B cell (primary cell): Measurements from ENCODE around the gene HYOU1. TPM values are rescaled to one million over a fixed set of nuclear protein-coding genes. Genes with fewer than 3 reads are reported as not detected.

ENCODE experiments used
- ATAC-seq: fragments of 200-7000 bp; cut with Tn5 transposase; one replicate; pipeline ENCODE4 v1.10.0; 2021; ENCODE audit warnings: low read depth, mild to moderate bottlenecking, moderate number of reproducible peaks, moderate library complexity
- CTCF ChIA-PET: fragments of 350-600 bp; sonication (Branson Sonifier 250); formaldehyde crosslinking; loops from one replicate; lab custom pipeline; 2021; ENCODE audit warnings: antibody characterized with exemption, inconsistent platforms; lab: Charles Lee
- POLR2A ChIA-PET: fragments of 350-600 bp; sonication (Branson Sonifier 250); formaldehyde crosslinking; loops from one replicate; lab custom pipeline; 2021; ENCODE audit warnings: antibody characterized with exemption; lab: Charles Lee
- DNase-seq: peaks from one replicate; pipeline ENCODE4 v3.0.0; 2013
- H2AFZ ChIP-seq: 2 replicates; pipeline ENCODE4 v1.6.1; 2012; ENCODE audit warnings: mild to moderate bottlenecking, low read depth, low read length; ENCODE audit not compliant: insufficient read depth, poor library complexity, severe bottlenecking
- H3K27ac ChIP-seq, 2 donors: 1 replicate in 1 of 2; 2 replicates in 1 of 2; pipeline ENCODE4 v1.5.1; 2012 to 2013; ENCODE audit warnings: low read length in 2 of 2, mild to moderate bottlenecking in 2 of 2, moderate library complexity in 1 of 2
- H3K27me3 ChIP-seq, 4 experiments: fragments of 200-600 bp in 1 of 4; sonication (generic) in 1 of 4; replicated peaks in 1 of 4; 1 replicate in 2 of 4; 2 replicates in 2 of 4; pipeline versions ENCODE4 v1.6.1 to v1.7.0; 2013 to 2016; ENCODE audit warnings: low read length in 3 of 4, mild to moderate bottlenecking in 2 of 4, mixed read lengths in 1 of 4, moderate library complexity in 1 of 4; ENCODE audit not compliant: insufficient read depth in 4 of 4, control insufficient read depth in 3 of 4; ENCODE audit errors: control extremely low read depth in 1 of 4
- H3K36me3 ChIP-seq, 2 experiments: replicated peaks in 1 of 2; 1 replicate in 1 of 2; 2 replicates in 1 of 2; pipeline versions ENCODE4 v1.6.1 to v1.7.1; 2013; ENCODE audit warnings: low read length in 1 of 2; ENCODE audit not compliant: insufficient read depth in 2 of 2, control insufficient read depth in 1 of 2; ENCODE audit errors: control extremely low read depth in 1 of 2, extremely low read depth in 1 of 2
- H3K4me1 ChIP-seq, 2 donors: fragments of 200-600 bp in 1 of 2; sonication (generic) in 1 of 2; 1 replicate in 1 of 2; 2 replicates in 1 of 2; pipeline versions ENCODE4 v1.5.1 to v1.6.1; 2013 to 2017; ENCODE audit warnings: low read length in 2 of 2; ENCODE audit not compliant: control insufficient read depth in 2 of 2, insufficient read depth in 2 of 2
- H3K4me2 ChIP-seq: replicated peaks from 2 replicates; pipeline ENCODE3; 2012; ENCODE audit warnings: mild to moderate bottlenecking, low read depth, low read length; ENCODE audit not compliant: poor library complexity, severe bottlenecking
- H3K4me3 ChIP-seq, 5 experiments: fragments of 200-600 bp in 1 of 5; sonication (generic) in 1 of 5; 1 replicate in 3 of 5; 2 replicates in 2 of 5; pipeline versions ENCODE4 v1.5.1 to v1.7.0; 2011 to 2016; ENCODE audit warnings: low read length in 4 of 5, mild to moderate bottlenecking in 4 of 5, low read depth in 2 of 5, control low read depth in 1 of 5, moderate library complexity in 1 of 5; ENCODE audit not compliant: insufficient read depth in 1 of 5; ENCODE audit errors: control extremely low read depth in 1 of 5, extremely low read depth in 1 of 5
- H3K79me2 ChIP-seq: fragments of 200-600 bp; sonication (generic); one replicate; pipeline ENCODE4 v1.6.0; 2016; ENCODE audit warnings: low read length; ENCODE audit not compliant: control insufficient read depth, insufficient read depth
- H3K9ac ChIP-seq: fragments of 200-600 bp; sonication (generic); 2 replicates; pipeline ENCODE4 v1.6.1; 2017; ENCODE audit warnings: mild to moderate bottlenecking, low read length, moderate library complexity
- H3K9me3 ChIP-seq, 3 donors: one replicate each; pipeline versions ENCODE4 v1.6.1 to v1.7.1; 2013; ENCODE audit warnings: low read length in 2 of 3; ENCODE audit not compliant: control insufficient read depth in 2 of 3, insufficient read depth in 1 of 3; ENCODE audit errors: control extremely low read depth in 1 of 3
- H4K20me1 ChIP-seq: 2 replicates; pipeline ENCODE4 v1.6.0; 2012; ENCODE audit warnings: mild to moderate bottlenecking, low read length; ENCODE audit not compliant: insufficient read depth, control insufficient read depth, poor library complexity, severe bottlenecking
- H3K27ac Mint-ChIP-seq: one replicate; pipeline ENCODE4 v1.8.0; 2021; ENCODE audit warnings: mixed read lengths
- H3K27me3 Mint-ChIP-seq: one replicate; pipeline ENCODE4 v1.8.0; 2021; ENCODE audit warnings: mixed read lengths
- H3K4me1 Mint-ChIP-seq: one replicate; pipeline ENCODE4 v1.8.0; 2021; ENCODE audit warnings: mixed read lengths
- H3K4me3 Mint-ChIP-seq: one replicate; pipeline ENCODE4 v1.8.0; 2021; ENCODE audit warnings: mixed read lengths
- H3K9me3 Mint-ChIP-seq: one replicate; pipeline ENCODE4 v1.8.0; 2022; ENCODE audit warnings: mixed read lengths; ENCODE audit not compliant: insufficient read depth
- CTCF ChIP-seq: fragments of 200-600 bp; IDR thresholded peaks from one replicate; pipeline ENCODE4 v1.8.0; 2022; ENCODE audit warnings: antibody characterized with exemption, mild to moderate bottlenecking
- EZH2 ChIP-seq: IDR thresholded peaks from 2 replicates; pipeline ENCODE4 v1.6.1; 2012; ENCODE audit warnings: borderline replicate concordance, low read depth, mild to moderate bottlenecking, moderate library complexity, low read length; ENCODE audit not compliant: insufficient read depth, poor library complexity, severe bottlenecking
- WGBS: methylation state at CpG from one replicate; pipeline ENCODE4 v1.1.5; 2013; ENCODE audit warnings: missing lambda C conversion rate; ENCODE audit not compliant: insufficient coverage; 5-methylcytosine and 5-hydroxymethylcytosine counted together
- intact Hi-C: fragments of 100-400 bp; cut with micrococcal nuclease; formaldehyde crosslinking; loops from one replicate; pipeline ENCODE4 v1.10.0; 2022
- polyA plus RNA-seq: library from polyadenylated mRNA; depleted of rRNA; stranded (reverse); fragments of >200 nt; gene quantifications from 2 replicates; pipeline ENCODE4 v1.2.3, GENCODE V29; 2012
- total RNA-seq, 2 donors: library from RNA; stranded (reverse); fragments of 120-200 nt in 1 of 2; gene quantifications; 1 replicate in 1 of 2; 2 replicates in 1 of 2; pipeline versions ENCODE4 v1.2.3 to v1.2.4, GENCODE V29; 2013 to 2022

Gene HYOU1
- total and polyA plus RNA-seq, 2 donors (not counting 1 experiment from before 2014, with no cell fraction given), result 38.5 to 48.7 TPM

GRCh38 chr11:119092880-119093842, 36.2 kb upstream of the HYOU1 start:
- H3K79me2 ChIP-seq, result peaks cover 29% of the 10 kb centered on the region
- H3K36me3 ChIP-seq, result peaks cover 4 to 21% of the 10 kb centered on the region in 2 experiments
- intact Hi-C loops, result no loop called here
- CTCF ChIA-PET, result interaction anchor here (1.6 to 2.4 kb wide), 2 partner anchors 8 to 231 kb away, joined by 5 to 13 read pairs; partner anchors contain the start of gene HMBS
- POLR2A ChIA-PET, result no interaction called here
- Mint-ChIP-seq H3K9me3 (no peaks in the 10 kb centered on the region), H3K4me1 (peaks cover 38% of the 10 kb centered on the region), H3K27me3 (no peaks in the 10 kb centered on the region), H3K27ac (no peak overlapping the region), H3K4me3 (peak overlapping the region; percentile 96)
- peak overlapping the region in 1 of 5 experiments; percentile 85 for H3K4me3 ChIP-seq
- peaks cover 22 to 40% of the 10 kb centered on the region in 2 donors for H3K4me1 ChIP-seq
- H3K9me3 ChIP-seq, result no peaks in the 10 kb centered on the region
- peak overlapping the region; percentile 83 for H3K9ac ChIP-seq
- H3K4me2 ChIP-seq, result peak overlapping the region; percentile 91
- WGBS, result 77% methylated on average over 12 of the region's 12 CpGs
- DNase-seq (no peak), ATAC-seq (no peak)
- no peaks in the 10 kb centered on the region for H3K27me3 ChIP-seq
- peaks cover 11% of the 10 kb centered on the region for H4K20me1 ChIP-seq
- H3K27ac ChIP-seq, result no peak overlapping the region
- H2AFZ ChIP-seq, result no peak overlapping the region
- TF ChIP-seq EZH2 (no peak), CTCF (no peak)
